IPS-11a (cell line): Measurements from ENCODE around the gene RPS6KA4.
"Not testable (repeated sequence)": the region's sequence is repeated elsewhere in the genome, so short reads cannot be mapped to it uniquely, and the experiment has no call there.

Source experiments
- H3K4me3 ChIP-seq: one replicate; pipeline ENCODE4 v1.5.1; 2013; ENCODE audit warnings: low read depth, low read length, control low read depth

RPS6KA4 gene

GRCh38 chr11:64415996-64416728, 57.2 kb downstream of the RPS6KA4 start:
- H3K4me3 ChIP-seq, result no peak overlapping the region

GRCh38 chr11:64418233-64418632, 59.3 kb downstream of the RPS6KA4 start:
- H3K4me3 ChIP-seq, result not testable (repeated sequence)

GRCh38 chr11:64419257-64419790, 60.4 kb downstream of the RPS6KA4 start:
- H3K4me3 ChIP-seq, result no peak overlapping the region

- no peak overlapping the region for H3K4me3 ChIP-seq
These were observed 61.0 kb downstream of the RPS6KA4 start for GRCh38 chr11:64419818-64420485.
